Keratinocyte (primary cell): ENCODE results near the gene KCTD2. TPM values are rescaled to one million over a fixed set of nuclear protein-coding genes. Genes with fewer than 3 reads are reported as not detected.
"Not testable (repeated sequence)": the region's sequence is repeated elsewhere in the genome, so short reads cannot be mapped to it uniquely, and the experiment has no call there.

Experiments
- DNase-seq: peaks from one replicate; pipeline ENCODE4 v3.0.0-alpha.2; 2011; ENCODE audit warnings: low read depth, missing footprints, low spot score
- FAIRE-seq: peaks from 2 replicates; lab custom pipeline; 2011; peaks lifted over from hg19 to GRCh38; lab: Jason Lieb, UNC
- H2AFZ ChIP-seq: 2 replicates; pipeline ENCODE4 v1.6.0; 2012; ENCODE audit warnings: low read length, control low read depth, inconsistent platforms; ENCODE audit not compliant: control insufficient read depth
- H3K27ac ChIP-seq: 2 replicates; pipeline ENCODE4 v1.5.1; 2011; ENCODE audit warnings: low read length; ENCODE audit not compliant: control insufficient read depth, insufficient read depth
- H3K27me3 ChIP-seq: 3 replicates; pipeline ENCODE4 v1.6.0; 2011; ENCODE audit warnings: low read length; ENCODE audit not compliant: control insufficient read depth, insufficient read depth; ENCODE audit errors: extremely low read depth
- H3K36me3 ChIP-seq, 2 experiments: 2 replicates in 1 of 2; 3 replicates in 1 of 2; pipeline ENCODE4 v1.5.1; 2011; ENCODE audit warnings: low read length in 2 of 2, mild to moderate bottlenecking in 1 of 2; ENCODE audit not compliant: control insufficient read depth in 2 of 2, insufficient read depth in 2 of 2; ENCODE audit errors: extremely low read depth in 1 of 2
- H3K4me1 ChIP-seq: 3 replicates; pipeline ENCODE4 v1.5.1; 2011; ENCODE audit warnings: low read length; ENCODE audit not compliant: control insufficient read depth, insufficient read depth; ENCODE audit errors: extremely low read depth
- H3K4me2 ChIP-seq: 3 replicates; pipeline ENCODE4 v1.6.0; 2011; ENCODE audit warnings: low read depth, low read length; ENCODE audit not compliant: control insufficient read depth, insufficient read depth; ENCODE audit errors: extremely low read depth
- H3K4me3 ChIP-seq, 3 experiments: fragments of 200-600 bp in 1 of 3; sonication (generic) in 1 of 3; 2 replicates in 2 of 3; 3 replicates in 1 of 3; pipeline ENCODE4 v1.5.1; 2011 to 2016; ENCODE audit warnings: low read length in 3 of 3, mild to moderate bottlenecking in 3 of 3, control low read depth in 2 of 3, inconsistent platforms in 1 of 3, low read depth in 1 of 3, mixed read lengths in 1 of 3, mixed run types in 1 of 3, moderate library complexity in 1 of 3; ENCODE audit not compliant: control insufficient read depth in 2 of 3, insufficient read depth in 2 of 3; ENCODE audit errors: extremely low read depth in 1 of 3
- H3K79me2 ChIP-seq: 2 replicates; pipeline ENCODE4 v1.6.0; 2012; ENCODE audit warnings: low read length; ENCODE audit not compliant: control insufficient read depth, insufficient read depth
- H3K9ac ChIP-seq: 3 replicates; pipeline ENCODE4 v1.6.0; 2011; ENCODE audit warnings: low read length; ENCODE audit not compliant: control insufficient read depth, insufficient read depth; ENCODE audit errors: extremely low read depth
- H3K9me1 ChIP-seq: 3 replicates; pipeline ENCODE4 v1.6.0; 2011; ENCODE audit warnings: low read length; ENCODE audit not compliant: control insufficient read depth, insufficient read depth; ENCODE audit errors: extremely low read depth
- H3K9me3 ChIP-seq: 2 replicates; pipeline ENCODE4 v1.5.1; 2012; ENCODE audit warnings: low read depth, low read length; ENCODE audit not compliant: control insufficient read depth
- H4K20me1 ChIP-seq: 3 replicates; pipeline ENCODE4 v1.6.0; 2011; ENCODE audit warnings: low read length; ENCODE audit not compliant: control insufficient read depth, insufficient read depth; ENCODE audit errors: extremely low read depth
- CTCF ChIP-seq, 3 experiments: IDR thresholded peaks in 1 of 3; conservative IDR thresholded peaks in 1 of 3; optimal IDR thresholded peaks in 1 of 3; 2 replicates in 2 of 3; 3 replicates in 1 of 3; pipeline versions ENCODE3 to v1.5.1; 2011; ENCODE audit warnings: low read length in 3 of 3, mild to moderate bottlenecking in 3 of 3, moderate library complexity in 2 of 3, control low read depth in 1 of 3, inconsistent platforms in 1 of 3; ENCODE audit not compliant: insufficient read depth in 2 of 3; ENCODE audit errors: extremely low read depth in 1 of 3
- EZH2 ChIP-seq: IDR thresholded peaks from one replicate; pipeline ENCODE4 v1.6.1; 2012; ENCODE audit warnings: inconsistent platforms, mild to moderate bottlenecking, low read length, moderate library complexity
- dilution Hi-C: fragments of 300-500 bp; cut with MboI; formaldehyde crosslinking; loops from one replicate; pipeline ENCODE4 v1.7.0; 2020; ENCODE audit warnings: low sequenced_read_pairs; ENCODE audit not compliant: extremely low pct_ligation_motif_present
- polyA plus RNA-seq, 5 experiments: library from polyadenylated mRNA; depleted of rRNA in 3 of 5; stranded (reverse) in 3 of 5; stranded (forward) in 1 of 5; unstranded in 1 of 5; fragments of >200 nt; gene quantifications; 1 replicate in 1 of 5; 2 replicates in 3 of 5; 3 replicates in 1 of 5; pipeline versions ENCODE4 v1.2.1 to v1.2.3, GENCODE V29; 2011 to 2012; ENCODE audit warnings: missing spikeins in 2 of 5, low read depth in 1 of 5, low replicate concordance in 1 of 5

Gene KCTD2
- polyA plus RNA-seq, 1 donor (not counting 4 experiments of a cell fraction or from before 2014, with no cell fraction given): 20.7 TPM

- H3K9me3 ChIP-seq, H4K20me1 ChIP-seq, H2AFZ ChIP-seq, H3K4me3 ChIP-seq, H3K9ac ChIP-seq, FAIRE-seq, H3K36me3 ChIP-seq, H3K27ac ChIP-seq, H3K27me3 ChIP-seq, H3K4me2 ChIP-seq, DNase-seq, H3K9me1 ChIP-seq, dilution Hi-C loops, H3K4me1 ChIP-seq, H3K79me2 ChIP-seq: not testable (repeated sequence)
Observed at GRCh38 chr17:75026650-75027049, 20.4 kb upstream of the KCTD2 start.

- no peaks in the 10 kb centered on the region for H3K27me3 ChIP-seq
- H3K36me3 ChIP-seq: no peaks in the 10 kb centered on the region
- FAIRE-seq (no peak), DNase-seq (no peak)
- H2AFZ ChIP-seq: no peak overlapping the region
- peaks cover 16% of the 10 kb centered on the region for H3K4me1 ChIP-seq
- H3K9me3 ChIP-seq: no peaks in the 10 kb centered on the region
- no peak overlapping the region for H3K9ac ChIP-seq
- no peaks in the 10 kb centered on the region for H4K20me1 ChIP-seq
- TF ChIP-seq EZH2 (no peak), CTCF (optimal IDR thresholded peaks at IDR 0.05 in 1 of 3, IDR thresholded peaks at IDR 0.05 in 1 of 3, conservative IDR thresholded peaks at IDR 0.05 in 1 of 3; ENCODE audit: extremely low read depth in 1 of 3, insufficient read depth in 2 of 3, low read length in 3 of 3) (no peak)
- H3K79me2 ChIP-seq: no peaks in the 10 kb centered on the region
- H3K9me1 ChIP-seq: no peaks in the 10 kb centered on the region
- no peak overlapping the region for H3K27ac ChIP-seq
- no peak overlapping the region for H3K4me3 ChIP-seq
- dilution Hi-C loops: no loop called here
- H3K4me2 ChIP-seq: no peak overlapping the region
Observed at GRCh38 chr17:75030161-75030560, 16.9 kb upstream of the KCTD2 start.
